ENCODE results near the gene FBLN2. TPM values are rescaled to one million over a fixed set of nuclear protein-coding genes. Genes with fewer than 3 reads are reported as not detected.

Gene FBLN2
- total RNA-seq, 1 experiment from 2014 or later: 33.6 TPM

GRCh38 chr3:13657660-13658435 lies 108.9 kb downstream of the FBLN2 start:
- Histone ChIP-seq H3K27me3 (no peaks in the 10 kb centered on the region), H3K36me3 (no peaks in the 10 kb centered on the region), H3K9me3 (no peaks in the 10 kb centered on the region), H3K4me3 (no peak overlapping the region)
- DNase-seq: no peak

- Histone ChIP-seq H3K9me3 (no peaks in the 10 kb centered on the region), H3K27me3 (no peaks in the 10 kb centered on the region), H3K4me3 (no peak overlapping the region), H3K36me3 (no peaks in the 10 kb centered on the region)
- DNase-seq: no peak
Measured at GRCh38 chr3:13658681-13659080, 109.8 kb downstream of the FBLN2 start.

- H3K9me3 ChIP-seq: no peaks in the 10 kb centered on the region
Measured at GRCh38 chr3:13659221-13659969, 110.5 kb downstream of the FBLN2 start.

GRCh38 chr3:13660042-13660874 lies 111.3 kb downstream of the FBLN2 start:
- Histone ChIP-seq H3K9me3 (no peaks in the 10 kb centered on the region), H3K36me3 (no peaks in the 10 kb centered on the region), H3K27me3 (no peaks in the 10 kb centered on the region), H3K4me3 (no peak overlapping the region)
- no peak for DNase-seq

More at GRCh38 chr3:13659221-13659969, 110.5 kb downstream of the FBLN2 start:
- DNase-seq: no peak
- Histone ChIP-seq H3K4me3 (no peak overlapping the region), H3K27me3 (no peaks in the 10 kb centered on the region), H3K36me3 (no peaks in the 10 kb centered on the region)

GRCh38 chr3:13661121-13661520 lies 112.2 kb downstream of the FBLN2 start:
- H3K4me3 ChIP-seq: no peak overlapping the region
- H3K9me3 ChIP-seq: no peaks in the 10 kb centered on the region
- H3K27me3 ChIP-seq: no peaks in the 10 kb centered on the region
- no peak for DNase-seq
- H3K36me3 ChIP-seq: no peaks in the 10 kb centered on the region

GRCh38 chr3:13662238-13662847 lies 113.4 kb downstream of the FBLN2 start:
- no peak for DNase-seq
- Histone ChIP-seq H3K9me3 (no peaks in the 10 kb centered on the region), H3K27me3 (no peaks in the 10 kb centered on the region), H3K36me3 (no peaks in the 10 kb centered on the region), H3K4me3 (no peak overlapping the region)

- no peak for DNase-seq
- Histone ChIP-seq H3K4me3 (no peak overlapping the region), H3K27me3 (no peaks in the 10 kb centered on the region), H3K9me3 (no peaks in the 10 kb centered on the region), H3K36me3 (no peaks in the 10 kb centered on the region)
Measured at GRCh38 chr3:13663781-13664535, 115.0 kb downstream of the FBLN2 start.

- no peaks in the 10 kb centered on the region for H3K36me3 ChIP-seq
- no peaks in the 10 kb centered on the region for H3K9me3 ChIP-seq
- no peak overlapping the region for H3K4me3 ChIP-seq
- no peaks in the 10 kb centered on the region for H3K27me3 ChIP-seq
- no peak for DNase-seq
Measured at GRCh38 chr3:13665582-13666226, 116.8 kb downstream of the FBLN2 start.

- DNase-seq: no peak
- H3K4me3 ChIP-seq: no peak overlapping the region
- H3K27me3 ChIP-seq: no peaks in the 10 kb centered on the region
- H3K9me3 ChIP-seq: no peaks in the 10 kb centered on the region
- H3K36me3 ChIP-seq: no peaks in the 10 kb centered on the region
Measured at GRCh38 chr3:13666227-13666619, 117.3 kb downstream of the FBLN2 start.

- Histone ChIP-seq H3K4me3 (no peak overlapping the region), H3K27me3 (no peaks in the 10 kb centered on the region), H3K36me3 (no peaks in the 10 kb centered on the region), H3K9me3 (no peaks in the 10 kb centered on the region)
- DNase-seq: peak; percentile 18
Measured at GRCh38 chr3:13666781-13667709, 118.1 kb downstream of the FBLN2 start.

- Histone ChIP-seq H3K27me3 (no peaks in the 10 kb centered on the region), H3K36me3 (no peaks in the 10 kb centered on the region), H3K4me3 (no peak overlapping the region), H3K9me3 (no peaks in the 10 kb centered on the region)
- no peak for DNase-seq
Measured at GRCh38 chr3:13668136-13668535, 119.2 kb downstream of the FBLN2 start.

GRCh38 chr3:13669457-13669856 lies 120.5 kb downstream of the FBLN2 start:
- Histone ChIP-seq H3K36me3 (no peaks in the 10 kb centered on the region), H3K4me3 (no peak overlapping the region), H3K27me3 (no peaks in the 10 kb centered on the region), H3K9me3 (no peaks in the 10 kb centered on the region)
- DNase-seq: no peak

- Histone ChIP-seq H3K4me3 (no peak overlapping the region), H3K9me3 (no peaks in the 10 kb centered on the region), H3K27me3 (no peaks in the 10 kb centered on the region), H3K36me3 (no peaks in the 10 kb centered on the region)
- no peak for DNase-seq
Measured at GRCh38 chr3:13670292-13670691, 121.4 kb downstream of the FBLN2 start.

- H3K4me3 ChIP-seq: no peak overlapping the region
- no peaks in the 10 kb centered on the region for H3K9me3 ChIP-seq
- no peaks in the 10 kb centered on the region for H3K27me3 ChIP-seq
- DNase-seq: no peak
- no peaks in the 10 kb centered on the region for H3K36me3 ChIP-seq
Measured at GRCh38 chr3:13671482-13672233, 122.7 kb downstream of the FBLN2 start.

Measured in MG63 (cell line).